HG02840 (cell line): ENCODE measurements around the gene COA7.

ENCODE experiments used
- ATAC-seq: cut with Tn5 transposase; IDR thresholded peaks from one replicate; pipeline ENCODE4 v1.9.1; 2021; ENCODE audit warnings: mild to moderate bottlenecking, moderate library complexity, moderate number of reproducible peaks; ENCODE audit not compliant: unreplicated experiment, low FRiP score

COA7 gene

DNA sequence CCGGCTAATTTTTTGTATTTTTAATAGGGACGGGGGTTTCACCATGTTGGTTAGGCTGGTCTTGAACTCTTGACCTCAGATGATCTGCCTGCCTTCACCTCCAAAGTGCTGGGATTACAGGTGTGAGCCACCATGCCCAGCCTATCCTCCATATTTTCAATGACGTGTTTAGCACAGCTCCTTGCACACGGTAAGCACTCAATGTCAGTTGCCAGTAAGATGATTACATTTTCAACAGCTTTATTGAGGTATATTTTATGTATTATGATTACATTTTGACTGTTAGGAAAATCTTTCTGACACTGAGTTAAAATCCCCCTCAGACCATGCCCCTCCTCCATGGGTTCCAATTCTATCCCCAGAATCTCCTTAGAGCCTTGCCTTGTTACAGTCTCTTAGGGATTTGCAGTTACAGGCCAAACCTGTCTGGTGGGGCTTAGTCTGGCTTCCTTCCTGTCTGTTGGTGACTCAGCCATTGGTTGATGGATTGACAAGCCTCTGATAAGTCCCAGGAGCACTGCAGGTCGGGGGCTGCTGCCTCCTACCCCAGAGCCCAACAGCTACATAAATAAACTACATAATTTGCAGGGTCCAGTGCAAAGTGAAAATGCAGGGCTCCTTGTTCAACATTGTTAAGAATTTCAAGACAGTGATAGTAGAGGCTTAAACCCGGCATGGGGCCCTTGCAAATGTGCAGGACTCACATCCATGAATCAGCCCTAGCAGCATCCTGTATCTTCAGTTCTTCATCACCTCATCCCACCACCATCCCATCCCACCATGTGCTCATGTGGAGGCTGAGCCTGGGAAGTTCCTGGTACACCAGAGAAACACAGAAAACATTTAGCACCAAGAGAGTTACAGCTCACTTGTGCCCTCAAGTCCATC lies 23.4 kb downstream of the COA7 start:
- no peak for ATAC-seq

DNA sequence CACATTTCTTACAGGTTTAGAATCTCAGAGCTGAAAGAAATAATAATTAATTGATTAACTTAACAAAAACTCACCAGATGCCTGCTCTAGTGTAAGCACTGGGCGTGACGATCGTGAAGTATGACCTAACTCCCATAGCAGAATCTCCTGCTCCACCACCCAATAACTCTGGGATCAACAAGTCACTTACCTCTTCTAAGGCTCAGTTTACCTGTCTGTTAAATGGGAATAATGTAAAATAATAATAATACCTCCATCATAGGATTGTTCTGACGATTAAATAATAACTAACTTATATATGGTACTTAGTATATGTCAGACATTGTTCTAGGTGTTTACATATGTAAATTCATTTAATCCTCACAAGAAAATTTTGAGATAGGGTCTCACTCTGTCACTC lies 24.6 kb downstream of the COA7 start:
- no peak for ATAC-seq

DNA sequence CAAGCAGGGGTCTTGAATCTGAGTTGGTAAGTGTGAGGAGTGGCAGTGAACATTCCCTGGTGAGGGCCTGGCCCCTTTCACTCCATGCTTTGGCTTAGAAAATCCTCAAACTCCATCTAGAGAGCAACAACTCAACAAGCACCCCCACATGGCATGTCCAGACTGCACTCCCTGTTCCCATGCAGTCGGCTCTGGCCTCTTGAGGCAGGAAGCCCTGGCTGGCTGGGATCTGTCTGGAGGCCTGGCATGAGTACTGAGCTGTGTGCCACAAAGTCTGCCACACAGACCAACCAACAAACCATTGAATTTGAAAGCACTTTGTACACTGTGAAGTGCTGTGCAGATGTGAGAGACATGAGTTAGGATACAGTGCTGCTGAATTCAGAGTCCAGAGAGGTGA lies 25.2 kb downstream of the COA7 start:
- ATAC-seq = no peak

DNA sequence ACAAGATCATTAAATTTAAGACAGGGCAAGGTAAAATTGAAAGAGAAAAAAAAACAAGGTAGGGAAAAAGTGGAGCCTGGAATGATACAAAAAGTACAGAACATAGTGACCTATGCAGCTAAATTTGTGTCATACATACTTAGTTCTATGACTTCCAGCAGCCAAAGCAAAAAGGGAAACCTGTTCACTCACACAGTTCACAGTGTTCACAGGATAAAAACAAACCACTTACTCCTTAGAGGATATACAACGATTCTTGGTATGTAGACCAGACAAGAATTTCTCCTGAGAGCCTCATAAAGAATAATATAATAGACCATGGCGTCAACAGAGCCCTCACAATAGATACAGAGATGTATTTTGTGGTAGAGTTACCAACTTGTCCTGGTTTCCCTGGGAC lies 27.5 kb downstream of the COA7 start:
- no peak for ATAC-seq

DNA sequence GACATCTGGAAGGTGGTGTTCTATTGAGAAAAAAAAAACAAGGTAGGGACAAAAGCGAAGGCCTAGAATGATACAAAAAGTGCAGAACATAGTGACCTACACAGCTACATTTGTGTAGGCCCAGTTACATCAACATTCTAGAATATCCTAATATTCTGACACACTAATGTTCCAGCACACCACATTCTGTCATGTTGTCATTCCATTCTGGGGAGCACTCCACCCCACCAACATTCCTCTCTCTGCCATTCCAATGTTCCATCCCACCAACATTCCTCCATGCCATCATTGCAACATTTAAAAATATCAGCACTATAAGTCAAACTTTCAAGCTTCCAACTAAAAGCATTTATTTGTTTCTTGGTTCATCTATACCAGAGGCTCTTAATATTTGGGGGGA lies 28.5 kb downstream of the COA7 start:
- ATAC-seq = no peak

DNA sequence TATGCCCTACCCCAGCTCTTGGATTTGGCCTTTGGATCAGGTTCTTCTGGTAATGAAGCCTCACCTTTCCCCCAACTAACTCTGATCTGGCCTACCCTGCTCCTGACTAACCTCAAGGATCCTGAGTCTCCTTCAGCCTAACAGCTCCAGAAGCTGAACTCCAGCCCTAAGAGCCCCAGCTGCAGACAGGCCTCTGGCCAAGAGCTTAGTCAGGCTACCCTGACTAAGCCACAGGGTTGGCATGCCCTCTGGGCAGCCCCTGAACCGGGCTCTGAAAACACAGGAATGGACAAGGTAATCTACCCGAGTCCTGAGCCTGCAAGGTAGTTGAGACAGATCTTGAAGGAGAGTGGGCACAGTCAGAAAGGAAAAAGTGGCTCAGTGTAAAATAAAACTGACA lies 29.4 kb downstream of the COA7 start:
- no peak for ATAC-seq

DNA sequence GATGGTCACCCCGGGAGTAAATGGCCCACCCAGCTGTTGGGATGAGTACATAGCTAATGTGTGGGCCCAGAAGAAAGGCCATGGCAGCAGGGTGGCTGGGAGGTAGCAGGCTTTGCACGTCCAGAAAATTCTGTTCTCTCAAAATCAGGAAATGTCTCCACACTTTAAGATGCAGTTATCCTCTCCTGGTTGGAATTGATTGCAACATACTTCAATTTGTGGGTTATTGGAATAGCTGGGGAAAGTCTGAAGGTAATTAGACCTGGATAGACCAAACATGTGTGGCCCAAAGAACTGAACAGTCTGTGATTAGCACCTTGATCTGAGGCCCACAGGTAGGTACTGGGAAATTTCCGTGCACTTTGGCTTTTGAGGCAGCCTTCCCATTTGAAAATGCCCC lies 30.2 kb downstream of the COA7 start:
- ATAC-seq = no peak

DNA sequence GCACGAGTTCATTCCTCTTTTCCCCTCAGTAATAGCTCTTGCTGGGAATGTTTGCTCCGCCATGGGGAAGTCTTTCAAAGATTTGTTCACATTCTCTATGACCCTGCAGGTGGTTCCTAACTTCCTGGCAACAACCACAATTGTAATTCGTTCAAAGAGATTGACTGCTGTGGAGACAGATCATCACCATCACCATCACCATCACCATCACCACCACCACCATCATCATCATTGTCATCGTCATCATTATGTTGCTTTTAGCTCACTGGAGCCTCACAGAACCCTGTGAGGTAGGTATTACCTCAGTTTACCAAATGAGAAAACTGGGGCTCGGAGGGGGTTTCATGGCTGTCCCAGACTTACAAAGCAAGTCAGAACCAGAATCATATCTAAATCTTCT lies 30.9 kb downstream of the COA7 start:
- no peak for ATAC-seq

DNA sequence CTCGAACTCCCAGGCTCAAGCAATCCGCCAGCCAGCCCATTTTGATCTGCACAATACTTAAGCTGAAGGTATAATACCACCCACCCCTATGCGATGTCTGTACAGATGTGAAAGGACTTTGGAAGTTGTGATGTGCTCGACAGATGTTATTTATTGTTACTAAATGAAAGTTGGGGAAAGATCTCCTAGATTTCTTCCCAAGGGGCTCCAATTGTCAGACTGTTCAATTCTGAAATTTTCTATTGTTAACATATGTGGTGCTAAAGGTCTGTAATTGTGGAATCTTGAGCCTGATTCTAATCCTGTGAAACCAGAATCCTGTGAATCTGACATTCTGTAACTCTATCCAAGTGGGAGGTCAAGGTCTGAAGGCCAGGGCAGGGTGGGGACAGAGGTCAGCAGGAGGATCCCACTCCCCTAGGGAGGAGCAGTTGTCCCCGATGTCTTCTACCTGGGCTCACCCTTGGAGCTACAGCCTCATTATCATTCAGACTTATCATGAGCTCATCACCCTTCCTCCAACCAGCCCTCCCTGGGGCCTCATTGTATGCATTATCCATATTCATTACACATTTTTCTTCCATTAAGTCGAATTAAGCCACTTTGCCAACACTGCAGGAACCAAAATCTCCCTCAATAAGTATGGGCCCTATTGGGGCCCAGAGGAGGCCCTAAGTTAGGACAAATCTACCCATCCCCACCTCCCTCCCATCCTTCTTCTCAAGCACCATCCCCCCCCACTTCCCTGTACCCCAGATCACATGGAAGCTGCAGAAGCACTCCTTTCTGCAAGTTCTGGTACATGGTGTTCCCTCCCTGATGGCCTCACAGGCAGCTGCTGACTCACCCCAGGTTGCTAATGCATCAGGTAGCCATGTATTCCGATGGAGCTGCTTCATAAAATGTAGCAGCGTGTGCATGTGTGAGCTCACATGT lies 32.9 kb downstream of the COA7 start:
- ATAC-seq = no peak

DNA sequence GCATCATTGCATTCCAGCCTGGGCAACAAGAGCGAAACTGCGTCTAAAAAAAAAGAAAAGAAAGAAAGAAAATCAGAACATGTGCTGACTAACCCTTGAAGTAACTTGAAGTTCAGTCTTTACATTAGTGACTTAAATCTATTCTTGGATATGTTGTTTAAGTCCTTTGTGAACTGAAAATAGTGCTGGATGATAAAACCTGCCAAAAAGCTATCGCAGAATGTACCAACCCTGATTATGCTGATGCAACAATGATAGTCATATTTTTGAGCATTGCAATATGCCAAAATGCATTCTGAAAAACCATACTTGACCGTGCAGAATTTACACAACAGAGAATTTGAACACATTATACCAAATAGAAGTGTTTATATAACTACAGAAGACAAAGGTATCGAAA lies 34.4 kb downstream of the COA7 start:
- ATAC-seq = no peak

DNA sequence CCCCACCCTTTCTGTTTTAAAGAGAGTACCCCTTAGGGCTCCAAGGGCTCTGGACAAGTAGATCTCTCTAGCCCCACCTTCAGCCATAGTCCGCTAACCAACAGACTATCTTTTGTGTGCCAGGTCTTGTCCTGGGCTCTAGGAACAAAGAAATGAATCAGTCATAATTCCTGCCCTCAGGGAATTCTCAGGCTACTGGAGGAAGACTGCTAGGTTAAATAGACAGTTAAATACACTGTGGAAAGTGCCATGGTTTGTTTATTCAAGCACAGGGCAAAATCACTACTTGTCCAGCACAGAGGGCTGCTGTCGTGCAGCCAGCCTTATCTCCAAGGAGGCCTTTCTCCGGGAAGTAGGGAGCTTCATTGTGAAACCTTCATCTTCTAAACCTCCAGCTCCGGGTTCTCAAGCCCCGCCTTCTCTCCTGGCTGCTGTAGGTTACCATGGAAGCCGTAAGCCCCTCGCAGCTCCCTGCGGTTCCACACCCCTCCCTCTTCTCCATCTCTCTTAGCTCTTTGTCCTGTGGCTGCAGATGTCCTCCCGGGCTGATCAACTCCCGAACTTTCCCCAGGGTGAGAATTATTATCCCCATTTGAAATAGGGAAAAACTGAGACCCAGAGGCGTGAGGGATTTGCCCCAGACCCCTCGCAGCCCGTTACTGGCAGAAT lies 35.4 kb downstream of the COA7 start:
- ATAC-seq = no peak

DNA sequence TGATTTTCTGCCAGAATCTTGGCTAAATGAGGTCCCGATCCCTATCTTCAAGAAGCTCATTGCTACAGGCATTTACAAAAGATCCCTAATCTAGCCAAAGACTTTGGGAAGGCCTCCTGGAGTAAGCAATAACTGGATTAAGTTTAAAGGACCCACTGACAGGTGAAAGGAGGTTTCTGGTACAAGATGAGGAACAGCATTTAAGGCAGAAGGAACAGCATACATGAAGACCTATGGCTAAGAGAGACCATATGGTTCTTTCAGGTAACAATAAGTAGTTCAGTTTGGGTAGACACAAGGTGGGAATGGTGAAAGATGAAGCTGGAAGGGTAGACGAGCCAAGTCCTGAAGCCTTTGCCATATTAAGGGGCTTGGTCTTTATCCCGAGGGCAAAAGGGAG lies 37.3 kb downstream of the COA7 start:
- ATAC-seq = no peak

DNA sequence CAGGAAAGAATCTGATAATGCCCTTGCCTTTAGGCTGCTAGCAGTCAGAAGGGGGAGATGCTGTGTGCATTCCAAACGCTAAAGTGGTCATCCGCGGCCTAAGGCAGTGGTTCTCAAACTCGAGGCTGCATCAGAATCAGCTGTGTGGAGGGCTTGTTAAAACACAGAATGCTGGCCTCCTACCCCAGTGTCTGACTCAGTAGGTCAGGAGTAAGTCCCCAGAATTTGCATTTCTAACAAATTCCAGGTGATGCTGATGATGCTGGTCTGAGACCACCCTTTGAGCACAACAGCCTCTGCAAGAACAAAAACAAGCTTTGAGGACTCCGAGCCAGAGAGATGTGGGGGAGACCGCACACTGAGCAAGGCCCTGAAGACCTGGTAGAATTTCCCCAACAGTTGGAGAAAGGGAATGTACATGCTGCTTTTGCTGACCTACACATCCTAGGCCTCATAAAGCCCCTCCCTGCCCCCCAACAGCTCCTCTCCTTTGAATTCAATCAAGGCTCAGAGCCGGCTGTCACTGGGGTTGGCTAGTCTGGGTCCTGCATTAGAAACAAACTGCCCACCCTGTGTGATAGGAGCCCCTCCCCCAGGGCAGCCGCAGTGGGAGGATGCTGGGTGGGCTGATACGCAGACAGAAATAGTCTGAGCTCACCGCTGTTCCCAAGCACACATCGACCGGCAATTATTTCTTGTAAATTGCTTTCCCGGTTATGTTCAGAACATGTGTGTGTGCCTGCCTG lies 38.1 kb downstream of the COA7 start:
- ATAC-seq = no peak

DNA sequence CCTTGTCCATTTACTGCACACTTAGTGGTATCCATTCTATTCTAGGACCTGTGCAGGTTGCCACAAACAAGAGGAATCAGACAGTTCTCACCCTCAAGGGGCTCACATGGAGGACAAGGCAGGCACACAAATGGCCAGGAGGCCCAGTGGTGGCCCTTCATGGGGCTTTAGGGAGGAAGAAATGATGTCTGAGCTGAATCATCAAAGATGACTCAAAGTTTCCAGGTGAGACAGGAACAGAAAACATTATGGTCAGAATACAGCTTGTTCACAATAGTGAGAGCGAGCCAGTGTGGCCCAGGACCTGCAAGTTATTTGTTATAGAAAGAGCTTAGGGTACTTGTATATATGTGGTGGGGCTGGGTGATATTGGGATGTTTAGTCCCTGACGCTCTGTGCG lies 38.8 kb downstream of the COA7 start:
- no peak for ATAC-seq

DNA sequence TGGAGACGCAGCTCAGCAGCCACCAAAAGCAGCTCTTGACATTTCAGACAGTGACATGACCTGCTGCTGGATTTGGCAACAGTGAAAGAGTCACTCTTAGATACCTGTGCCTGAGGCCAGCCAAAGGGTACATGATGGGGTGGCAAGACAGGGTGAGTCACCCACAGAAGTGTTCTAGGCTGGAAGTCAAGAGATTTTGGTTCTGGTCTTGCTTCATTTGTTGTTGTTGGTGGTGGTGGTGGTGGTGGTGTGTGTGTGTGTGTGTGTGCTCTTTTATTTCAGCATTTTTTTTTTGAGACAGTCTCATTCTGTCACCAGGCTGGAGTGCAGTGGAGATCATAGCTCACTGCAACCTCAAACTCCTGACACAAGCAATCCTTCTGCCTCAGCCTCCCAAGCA lies 39.4 kb downstream of the COA7 start:
- ATAC-seq = no peak

DNA sequence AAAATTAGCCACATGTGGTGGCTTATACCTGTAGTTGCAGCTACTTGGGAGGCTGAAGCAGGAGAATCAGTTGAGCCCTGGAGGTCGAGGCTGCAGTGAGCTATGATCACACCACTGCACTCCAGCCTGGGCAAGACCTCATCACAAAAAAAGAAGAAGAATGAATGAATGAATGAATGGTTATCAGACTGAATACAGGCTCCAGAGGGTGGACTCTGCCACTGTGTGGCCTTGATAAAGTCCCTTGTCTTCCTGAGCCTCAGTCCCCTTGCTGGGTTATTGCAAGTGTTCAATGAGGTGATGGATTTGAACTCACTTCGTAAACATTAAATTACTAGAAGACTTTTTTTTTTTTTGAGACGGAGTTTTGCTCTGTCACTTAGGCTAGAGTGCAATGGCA lies 40.4 kb downstream of the COA7 start:
- ATAC-seq = no peak

DNA sequence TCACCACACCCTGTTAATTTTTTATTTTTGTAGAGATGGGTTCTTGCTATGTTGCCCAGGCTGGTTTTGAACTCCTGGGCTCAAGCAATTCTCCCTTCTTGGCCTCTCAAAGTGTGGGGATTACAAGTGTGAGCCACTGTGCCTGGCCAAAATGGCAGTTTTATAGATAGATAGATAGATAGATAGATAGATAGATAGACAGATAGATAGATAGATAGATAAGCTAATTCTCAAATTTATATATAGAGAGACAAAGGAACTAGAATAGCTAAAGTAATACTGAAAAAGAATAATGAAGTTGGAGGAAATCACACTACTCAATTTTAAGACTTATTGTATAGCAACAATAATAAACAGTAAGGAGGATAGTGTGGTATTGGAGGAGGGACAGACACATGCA lies 44.1 kb downstream of the COA7 start:
- ATAC-seq = no peak

DNA sequence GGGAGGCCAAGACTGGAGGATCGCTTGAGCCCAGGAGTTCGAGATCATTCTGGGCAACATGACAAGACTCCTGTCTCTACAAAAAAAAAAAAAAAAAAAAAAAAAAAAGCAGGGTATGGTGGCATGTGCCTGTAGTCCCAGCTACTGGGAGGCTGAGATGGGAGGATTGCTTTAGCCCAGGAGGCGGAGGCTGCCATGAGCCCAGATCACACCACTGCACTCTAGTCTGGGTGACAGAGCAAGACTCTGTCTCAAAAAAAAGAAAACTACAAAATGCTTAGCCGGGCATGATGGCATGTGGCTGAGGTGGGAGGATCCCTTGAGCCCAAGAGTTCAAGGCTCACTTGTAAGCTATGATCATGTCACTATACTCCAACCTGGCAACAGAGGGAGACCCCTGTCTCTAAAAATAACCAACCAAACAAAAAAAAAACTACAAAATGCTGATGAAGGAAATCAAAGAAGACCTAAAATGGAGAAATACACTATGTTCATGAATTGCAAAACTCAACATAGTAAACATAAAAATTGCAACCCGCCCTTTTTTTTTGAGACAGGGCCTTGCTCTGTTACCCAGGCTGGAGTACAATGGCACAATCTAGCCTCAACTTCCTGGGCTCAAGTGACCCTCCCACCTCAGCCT lies 44.8 kb downstream of the COA7 start:
- no peak for ATAC-seq

DNA sequence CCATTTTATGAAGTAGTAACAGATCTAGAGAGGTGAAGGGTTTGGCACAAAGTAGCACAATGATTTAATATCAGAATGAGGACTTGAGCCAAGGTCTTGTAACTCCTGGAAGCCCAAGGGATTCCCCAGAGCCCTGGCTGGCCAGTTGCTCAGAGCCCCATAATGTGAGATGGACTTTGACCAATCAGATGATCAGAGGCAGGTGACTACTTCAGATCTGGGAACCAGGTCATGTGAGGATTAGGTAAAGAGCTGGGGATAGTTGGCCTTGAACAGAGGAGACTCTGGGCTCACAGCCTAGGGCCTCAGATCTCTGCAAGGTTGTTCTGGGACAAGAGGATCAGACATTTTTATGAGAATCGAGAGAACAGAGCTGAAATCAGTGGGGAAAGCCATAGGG lies 46.2 kb downstream of the COA7 start:
- ATAC-seq = no peak

DNA sequence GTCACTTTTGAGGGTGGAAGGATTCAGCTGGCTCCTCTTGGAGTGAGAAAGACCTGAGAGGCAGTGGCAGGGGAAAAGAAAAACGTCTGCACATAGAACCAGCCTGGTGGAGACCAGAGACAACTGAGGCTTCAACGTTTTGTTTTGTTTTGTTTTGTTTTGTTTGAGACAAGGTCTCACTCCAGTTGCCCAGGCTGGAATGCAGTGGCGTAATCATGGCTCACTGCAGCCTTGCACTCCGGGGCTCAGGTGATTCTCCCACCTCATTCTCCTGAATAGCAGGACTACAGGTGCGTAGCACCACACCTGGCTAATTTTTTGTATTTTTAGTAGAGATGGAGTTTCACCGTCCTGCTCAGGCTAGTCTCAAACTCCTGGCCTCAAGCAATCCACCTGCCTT lies 52.9 kb downstream of the COA7 start:
- ATAC-seq = no peak
